ENCODE results near the gene ADI1.

Gene ADI1

GRCh38 chr2:3557639-3558204 lies 38.4 kb upstream of the ADI1 start:
- TF ChIP-seq TARDBP (IDR thresholded peaks at IDR 0.05) (no peak), BHLHE40 (IDR thresholded peaks at IDR 0.05; ENCODE audit: borderline replicate concordance) (no peak), PKNOX1 (IDR thresholded peaks at IDR 0.05) (no peak), CTBP1 (IDR thresholded peaks at IDR 0.05; ENCODE audit: borderline replicate concordance) (no peak), HDGF (IDR thresholded peaks at IDR 0.05; ENCODE audit: borderline replicate concordance) (no peak), SUZ12 (IDR thresholded peaks at IDR 0.05) (no peak), ZNF384 (IDR thresholded peaks at IDR 0.05) (no peak), SP1 (IDR thresholded peaks at IDR 0.05) (no peak), FOXM1 (IDR thresholded peaks at IDR 0.05; ENCODE audit: borderline replicate concordance) (no peak), ARNT (IDR thresholded peaks at IDR 0.05) (no peak), NFRKB (IDR thresholded peaks at IDR 0.05) (no peak), LEF1 (IDR thresholded peaks at IDR 0.05; ENCODE audit: borderline replicate concordance) (no peak), FOXA1 (IDR thresholded peaks at IDR 0.05) (no peak), L3MBTL2 (conservative IDR thresholded peaks at IDR 0.05) (no peak), ELF4 (IDR thresholded peaks at IDR 0.05) (no peak), FOXK2 (IDR thresholded peaks at IDR 0.05) (no peak)
- CTCF ChIA-PET, result no interaction called here
- POLR2A ChIA-PET, result interaction anchor here (0.6 to 2.1 kb wide), 18 partner anchors 8 to 234 kb away, joined by 3 to 14 read pairs (median 4); partner anchors contain the start of genes ADI1 and RPS7
- DNase-seq (ENCODE audit: extremely low spot score), result peak; percentile 40

GRCh38 chr2:3553946-3554345 lies 34.6 kb upstream of the ADI1 start:
- ChIA-PET CTCF (interaction anchor here (0.7 kb wide), 1 partner anchor 29 kb away, joined by 3 read pairs; no protein-coding TSS in a partner anchor), POLR2A (no interaction called here)
- TF ChIP-seq CTBP1 (IDR thresholded peaks at IDR 0.05; ENCODE audit: borderline replicate concordance) (no peak), ELF4 (IDR thresholded peaks at IDR 0.05) (no peak), ARNT (IDR thresholded peaks at IDR 0.05) (no peak)
- no peak for DNase-seq (ENCODE audit: extremely low spot score)

- ChIA-PET CTCF (no interaction called here), POLR2A (interaction anchor here (0.6 kb wide), 1 partner anchor 10 kb away, joined by 4 read pairs; the partner anchor contains the start of gene RNASEH1)
- TF ChIP-seq BHLHE40 (IDR thresholded peaks at IDR 0.05; ENCODE audit: borderline replicate concordance) (no peak), ZNF384 (IDR thresholded peaks at IDR 0.05) (no peak), FOXM1 (IDR thresholded peaks at IDR 0.05; ENCODE audit: borderline replicate concordance) (no peak), FOXK2 (IDR thresholded peaks at IDR 0.05) (no peak), CTBP1 (IDR thresholded peaks at IDR 0.05; ENCODE audit: borderline replicate concordance) (no peak), SUZ12 (IDR thresholded peaks at IDR 0.05) (no peak), ARNT (IDR thresholded peaks at IDR 0.05) (no peak), TARDBP (IDR thresholded peaks at IDR 0.05) (no peak), LEF1 (IDR thresholded peaks at IDR 0.05; ENCODE audit: borderline replicate concordance) (no peak), PKNOX1 (IDR thresholded peaks at IDR 0.05) (no peak), ELF4 (IDR thresholded peaks at IDR 0.05) (no peak), SP1 (IDR thresholded peaks at IDR 0.05) (no peak), L3MBTL2 (conservative IDR thresholded peaks at IDR 0.05) (no peak), FOXA1 (IDR thresholded peaks at IDR 0.05) (no peak), HDGF (IDR thresholded peaks at IDR 0.05; ENCODE audit: borderline replicate concordance) (no peak), NFRKB (IDR thresholded peaks at IDR 0.05) (no peak)
- no peak for DNase-seq (ENCODE audit: extremely low spot score)
Observed at GRCh38 chr2:3547915-3548314, 28.6 kb upstream of the ADI1 start.

GRCh38 chr2:3545788-3546478 lies 26.6 kb upstream of the ADI1 start:
- ChIA-PET POLR2A (interaction anchor here (1.1 kb wide), 1 partner anchor 12 kb away, joined by 4 read pairs; the partner anchor contains the start of gene RNASEH1), CTCF (no interaction called here)
- TF ChIP-seq FOXK2 (IDR thresholded peaks at IDR 0.05) (no peak), NFRKB (IDR thresholded peaks at IDR 0.05) (no peak), ELF4 (IDR thresholded peaks at IDR 0.05) (no peak), TARDBP (IDR thresholded peaks at IDR 0.05) (no peak), HDGF (IDR thresholded peaks at IDR 0.05; ENCODE audit: borderline replicate concordance) (no peak), LEF1 (IDR thresholded peaks at IDR 0.05; ENCODE audit: borderline replicate concordance) (no peak), FOXA1 (IDR thresholded peaks at IDR 0.05) (no peak), BHLHE40 (IDR thresholded peaks at IDR 0.05; ENCODE audit: borderline replicate concordance) (no peak), SP1 (IDR thresholded peaks at IDR 0.05) (no peak), FOXM1 (IDR thresholded peaks at IDR 0.05; ENCODE audit: borderline replicate concordance) (no peak), ARNT (IDR thresholded peaks at IDR 0.05) (no peak), SUZ12 (IDR thresholded peaks at IDR 0.05) (no peak), ZNF384 (IDR thresholded peaks at IDR 0.05) (no peak), L3MBTL2 (conservative IDR thresholded peaks at IDR 0.05) (no peak), CTBP1 (IDR thresholded peaks at IDR 0.05; ENCODE audit: borderline replicate concordance) (no peak)
- DNase-seq (ENCODE audit: extremely low spot score), result no peak

- TF ChIP-seq HDGF (IDR thresholded peaks at IDR 0.05; ENCODE audit: borderline replicate concordance) (no peak), LEF1 (IDR thresholded peaks at IDR 0.05; ENCODE audit: borderline replicate concordance) (no peak), PKNOX1 (IDR thresholded peaks at IDR 0.05) (no peak), L3MBTL2 (conservative IDR thresholded peaks at IDR 0.05) (no peak), FOXK2 (IDR thresholded peaks at IDR 0.05) (no peak), FOXA1 (IDR thresholded peaks at IDR 0.05) (no peak), TARDBP (IDR thresholded peaks at IDR 0.05) (no peak), ELF4 (IDR thresholded peaks at IDR 0.05) (no peak), NFRKB (IDR thresholded peaks at IDR 0.05) (no peak), ARNT (IDR thresholded peaks at IDR 0.05) (no peak), BHLHE40 (IDR thresholded peaks at IDR 0.05; ENCODE audit: borderline replicate concordance) (no peak), SP1 (IDR thresholded peaks at IDR 0.05) (no peak)
- CTCF ChIA-PET, result no interaction called here
- POLR2A ChIA-PET, result no interaction called here
- DNase-seq (ENCODE audit: extremely low spot score), result no peak
Observed at GRCh38 chr2:3543023-3543683, 23.8 kb upstream of the ADI1 start.
